GM23338 (cell line): ENCODE data around the gene FBXW11. TPM values are rescaled to one million over a fixed set of nuclear protein-coding genes. Genes with fewer than 3 reads are reported as not detected.

Source experiments
- ATAC-seq: fragments of 200-7000 bp; cut with Tn5 transposase; 3 replicates; pipeline ENCODE4 v1.9.1; 2020
- DNase-seq: peaks from one replicate; pipeline ENCODE4 v3.0.0-alpha.2; 2015; ENCODE audit warnings: low spot score
- H2AFZ ChIP-seq: fragments of 200-600 bp; sonication (generic); 2 replicates; pipeline ENCODE4 v1.8.0; 2016; ENCODE audit warnings: antibody characterized with exemption, mild to moderate bottlenecking, moderate library complexity
- H3F3A ChIP-seq: fragments of 200-600 bp; sonication (generic); replicated peaks from 2 replicates; pipeline ENCODE4 v1.8.0; 2017; ENCODE audit warnings: antibody characterized with exemption, mixed run types, low read depth
- H3K27ac ChIP-seq: fragments of 200-600 bp; sonication (generic); 2 replicates; pipeline ENCODE4 v1.6.1; 2016; ENCODE audit warnings: low read depth
- H3K27me3 ChIP-seq: fragments of 200-600 bp; sonication (generic); 2 replicates; pipeline ENCODE4 v1.8.0; 2016; ENCODE audit warnings: mild to moderate bottlenecking, mixed run types, moderate library complexity; ENCODE audit not compliant: insufficient read depth
- H3K36me3 ChIP-seq: fragments of 200-600 bp; sonication (generic); 2 replicates; pipeline ENCODE4 v1.8.0; 2016; ENCODE audit warnings: mild to moderate bottlenecking; ENCODE audit not compliant: insufficient read depth
- H3K4me1 ChIP-seq: fragments of 200-600 bp; sonication (generic); 2 replicates; pipeline ENCODE4 v1.8.0; 2016; ENCODE audit warnings: mild to moderate bottlenecking, moderate library complexity; ENCODE audit not compliant: insufficient read depth
- H3K4me2 ChIP-seq: fragments of 200-600 bp; sonication (generic); 2 replicates; pipeline ENCODE4 v1.7.1; 2017; ENCODE audit warnings: mixed run types
- H3K4me3 ChIP-seq: fragments of 200-600 bp; sonication (generic); 2 replicates; pipeline ENCODE4 v1.6.1; 2016; ENCODE audit warnings: mixed run types
- H3K79me2 ChIP-seq: fragments of 200-600 bp; sonication (generic); replicated peaks from 2 replicates; pipeline ENCODE4 v1.8.0; 2017; ENCODE audit warnings: mild to moderate bottlenecking; ENCODE audit not compliant: insufficient read depth
- H3K9me2 ChIP-seq: fragments of 200-600 bp; sonication (generic); 2 replicates; pipeline ENCODE4 v1.8.0; 2017; ENCODE audit not compliant: insufficient read depth
- H4K20me1 ChIP-seq: fragments of 200-600 bp; sonication (generic); replicated peaks from 2 replicates; pipeline ENCODE4 v1.8.0; 2017; ENCODE audit warnings: mild to moderate bottlenecking; ENCODE audit not compliant: insufficient read depth
- H3K27ac Mint-ChIP-seq: 2 replicates; pipeline ENCODE4 v1.8.0; 2020; ENCODE audit warnings: inconsistent platforms, mild to moderate bottlenecking, moderate library complexity, mixed read lengths
- H3K27me3 Mint-ChIP-seq: 3 replicates; pipeline ENCODE4 v1.8.0; 2022; ENCODE audit warnings: low read depth, mild to moderate bottlenecking, moderate library complexity, mixed read lengths, inconsistent platforms; ENCODE audit not compliant: insufficient read depth, poor library complexity
- H3K36me3 Mint-ChIP-seq: 3 replicates; pipeline ENCODE4 v1.8.0; 2021; ENCODE audit warnings: low read depth, mild to moderate bottlenecking, inconsistent platforms, moderate library complexity, mixed read lengths
- H3K4me1 Mint-ChIP-seq: 3 replicates; pipeline ENCODE4 v1.8.0; 2020; ENCODE audit warnings: mild to moderate bottlenecking, inconsistent platforms, mixed read lengths
- H3K4me3 Mint-ChIP-seq: 3 replicates; pipeline ENCODE4 v1.8.0; 2021; ENCODE audit warnings: moderate library complexity, mild to moderate bottlenecking, inconsistent platforms, mixed read lengths
- H3K9me3 Mint-ChIP-seq: 3 replicates; pipeline ENCODE4 v1.8.0; 2020; ENCODE audit warnings: moderate library complexity, mild to moderate bottlenecking, inconsistent platforms, mixed read lengths
- CREB1 ChIP-seq: fragments of 250-450 bp; sonication (Bioruptor Pico); IDR thresholded peaks from 2 replicates; pipeline ENCODE4 v1.5.0; 2020; ENCODE audit warnings: low read depth, mild to moderate bottlenecking, moderate library complexity
- CTCF ChIP-seq, 2 experiments: fragments of 200-600 bp in 1 of 2; sonication (generic) in 1 of 2; conservative IDR thresholded peaks; 2 replicates each; pipeline versions ENCODE4 v1.5.1 to v1.6.1; 2016 to 2017; ENCODE audit warnings: antibody characterized with exemption in 2 of 2, low read depth in 2 of 2, mild to moderate bottlenecking in 2 of 2, moderate library complexity in 1 of 2
- EZH2 ChIP-seq: fragments of 200-600 bp; sonication (generic); IDR thresholded peaks from one replicate; pipeline ENCODE4 v1.8.0; 2017; ENCODE audit warnings: antibody characterized with exemption, mild to moderate bottlenecking, low read depth; ENCODE audit not compliant: unreplicated experiment
- EZH2phosphoT487 ChIP-seq: fragments of 200-600 bp; sonication (generic); IDR thresholded peaks from one replicate; pipeline ENCODE4 v1.8.1; 2018; ENCODE audit warnings: antibody characterized with exemption; ENCODE audit not compliant: unreplicated experiment
- JUNB ChIP-seq: IDR thresholded peaks from one replicate; pipeline ENCODE4 v1.6.1; 2016; ENCODE audit warnings: antibody characterized with exemption; ENCODE audit not compliant: unreplicated experiment
- NANOG ChIP-seq: IDR thresholded peaks from 2 replicates; pipeline ENCODE4 v1.6.1; 2016; ENCODE audit warnings: antibody characterized with exemption, borderline replicate concordance
- REST ChIP-seq: IDR thresholded peaks from one replicate; pipeline ENCODE4 v1.6.1; 2018; ENCODE audit warnings: antibody characterized with exemption; ENCODE audit not compliant: unreplicated experiment
- STAT1 ChIP-seq: IDR thresholded peaks from one replicate; pipeline ENCODE4 v1.6.1; 2016; ENCODE audit warnings: antibody characterized with exemption; ENCODE audit not compliant: unreplicated experiment
- ZNF114 ChIP-seq: fragments of 250-450 bp; sonication (Bioruptor Pico); IDR thresholded peaks from 2 replicates; pipeline ENCODE4 v1.5.0; 2020; ENCODE audit warnings: mild to moderate bottlenecking, moderate library complexity
- ZNF331 ChIP-seq: fragments of 250-450 bp; sonication (Bioruptor Pico); IDR thresholded peaks from 2 replicates; pipeline ENCODE4 v1.5.0; 2020; ENCODE audit warnings: low read depth, mild to moderate bottlenecking, moderate library complexity
- ZNF462 ChIP-seq: fragments of 250-450 bp; sonication (Bioruptor Pico); IDR thresholded peaks from 2 replicates; pipeline ENCODE4 v1.5.0; 2020; ENCODE audit warnings: mild to moderate bottlenecking, moderate library complexity
- polyA plus RNA-seq: library from polyadenylated mRNA; unstranded; fragments of >200 nt; fragmentation: Nextera tagmentation; extraction: Ambion mirVana; gene quantifications from 2 replicates; pipeline ENCODE4 v1.2.1, GENCODE V29; 2016
- total RNA-seq: library from RNA; depleted of rRNA; stranded (reverse); fragments of >200 nt; shearing (Covaris generic); gene quantifications from 2 replicates; pipeline ENCODE4 v1.2.3, GENCODE V29; 2014

FBXW11 gene
- total and polyA plus RNA-seq, 2 experiments from 2014 or later: 45.0 to 88.0 TPM

- H3K36me3 Mint-ChIP-seq: no peaks in the 10 kb centered on the region
- peaks cover 13% of the 10 kb centered on the region for H3K4me1 Mint-ChIP-seq
- Histone ChIP-seq H3K27ac (no peak overlapping the region), H2AFZ (no peak overlapping the region), H4K20me1 (no peaks in the 10 kb centered on the region), H3K27me3 (no peaks in the 10 kb centered on the region), H3K9me2 (no peaks in the 10 kb centered on the region), H3K4me2 (no peak overlapping the region), H3F3A (no peaks in the 10 kb centered on the region), H3K4me1 (no peaks in the 10 kb centered on the region; the same call in 1 of the 2 replicates), H3K36me3 (no peaks in the 10 kb centered on the region), H3K4me3 (no peak overlapping the region), H3K79me2 (no peaks in the 10 kb centered on the region)
- H3K4me3 Mint-ChIP-seq: no peak overlapping the region
- DNase-seq: no peak
- TF ChIP-seq EZH2phosphoT487 (no peak), CREB1 (CRISPR knock-in tag) (no peak), REST (no peak), EZH2 (no peak), ZNF114 (CRISPR knock-in tag) (no peak), JUNB (no peak), ZNF462 (CRISPR knock-in tag) (no peak), STAT1 (no peak), NANOG (no peak), CTCF (conservative IDR thresholded peaks at IDR 0.05; ENCODE audit: low read depth in 2 of 2) (no peak), ZNF331 (CRISPR knock-in tag) (no peak)
- no peak overlapping the region for H3K27ac Mint-ChIP-seq
- peaks cover 4% of the 10 kb centered on the region; the same call in 1 of the 3 replicates for H3K9me3 Mint-ChIP-seq
- peaks cover 8% of the 10 kb centered on the region for H3K27me3 Mint-ChIP-seq
- no peak for ATAC-seq
Measured at GRCh38 chr5:171838066-171838465, 168.4 kb downstream of the FBXW11 start.
